Natural killer cell treated with Interleukin-12 subunit alpha and Interleukin-12 subunit beta and Interleukin-15 and Interleukin-18, amount 100 ng/mL, for 72 hours (primary cell): ENCODE measurements around the gene PTGES2. TPM values are rescaled to one million over a fixed set of nuclear protein-coding genes. Genes with fewer than 3 reads are reported as not detected.

ENCODE experiments used
- ATAC-seq, 2 donors: fragments of 150-1000 bp; cut with Tn5 transposase in 1 of 2; sonication (Bioruptor Pico), chemical (Tn5 transposase) in 1 of 2; 2 replicates each; pipeline ENCODE4 v1.10.0; 2021
- DNase-seq: peaks from one replicate; pipeline ENCODE4 v3.0.0; 2022; ENCODE audit warnings: low spot score
- H3K27ac Mint-ChIP-seq, 2 donors: 1 replicate in 1 of 2; 2 replicates in 1 of 2; pipeline ENCODE4 v1.8.0; 2022; ENCODE audit warnings: mixed read lengths in 2 of 2, mild to moderate bottlenecking in 1 of 2, moderate library complexity in 1 of 2
- H3K27me3 Mint-ChIP-seq, 2 donors: 1 replicate in 1 of 2; 2 replicates in 1 of 2; pipeline ENCODE4 v1.8.0; 2022; ENCODE audit warnings: mixed read lengths in 2 of 2
- H3K36me3 Mint-ChIP-seq: one replicate; pipeline ENCODE4 v1.8.0; 2022; ENCODE audit warnings: mixed read lengths
- H3K4me1 Mint-ChIP-seq, 2 donors: 1 replicate in 1 of 2; 2 replicates in 1 of 2; pipeline ENCODE4 v1.8.0; 2022; ENCODE audit warnings: low read depth in 2 of 2, mixed read lengths in 2 of 2, mild to moderate bottlenecking in 1 of 2
- H3K4me3 Mint-ChIP-seq: one replicate; pipeline ENCODE4 v1.8.0; 2022; ENCODE audit warnings: mixed read lengths
- H3K9me3 Mint-ChIP-seq: 2 replicates; pipeline ENCODE4 v1.8.0; 2022; ENCODE audit warnings: mixed read lengths
- total RNA-seq, 2 donors: library from RNA; stranded (reverse); gene quantifications; one replicate each; pipeline ENCODE4 v1.2.3, GENCODE V29; 2022

The PTGES2 gene
- total RNA-seq, 2 donors from 2014 or later, result 56.8 to 110 TPM

- H3K4me1 Mint-ChIP-seq, result peaks cover 0 to 24% of the 10 kb centered on the region in 2 donors
- peak overlapping the region in 1 of 2 donors; percentile 85 for H3K27ac Mint-ChIP-seq
- DNase-seq (no peak), ATAC-seq (no peak)
- no peaks in the 10 kb centered on the region for H3K36me3 Mint-ChIP-seq
- no peaks in the 10 kb centered on the region for H3K27me3 Mint-ChIP-seq
- H3K4me3 Mint-ChIP-seq, result no peak overlapping the region
- no peaks in the 10 kb centered on the region for H3K9me3 Mint-ChIP-seq
Measured at GRCh38 chr9:128102861-128103588, 24.5 kb downstream of the PTGES2 start.

- ATAC-seq (no peak), DNase-seq (no peak)
- no peak overlapping the region for H3K27ac Mint-ChIP-seq
- H3K36me3 Mint-ChIP-seq, result no peaks in the 10 kb centered on the region
- H3K4me1 Mint-ChIP-seq, result peaks cover 0 to 23% of the 10 kb centered on the region in 2 donors
- H3K27me3 Mint-ChIP-seq, result no peaks in the 10 kb centered on the region
- no peaks in the 10 kb centered on the region for H3K9me3 Mint-ChIP-seq
- no peak overlapping the region for H3K4me3 Mint-ChIP-seq
Measured at GRCh38 chr9:128102196-128102595, 25.3 kb downstream of the PTGES2 start.

- no peaks in the 10 kb centered on the region for H3K36me3 Mint-ChIP-seq
- no peaks in the 10 kb centered on the region for H3K27me3 Mint-ChIP-seq
- H3K9me3 Mint-ChIP-seq, result no peaks in the 10 kb centered on the region
- no peak overlapping the region for H3K27ac Mint-ChIP-seq
- H3K4me3 Mint-ChIP-seq, result no peak overlapping the region
- DNase-seq (no peak), ATAC-seq (no peak)
- H3K4me1 Mint-ChIP-seq, result peaks cover 4 to 23% of the 10 kb centered on the region in 2 donors
Measured at GRCh38 chr9:128101690-128102089, 25.8 kb downstream of the PTGES2 start.

GRCh38 chr9:128101231-128101661, 26.3 kb downstream of the PTGES2 start:
- no peak overlapping the region for H3K27ac Mint-ChIP-seq
- no peak overlapping the region for H3K4me3 Mint-ChIP-seq
- H3K4me1 Mint-ChIP-seq, result peaks cover 8 to 26% of the 10 kb centered on the region in 2 donors
- no peaks in the 10 kb centered on the region for H3K9me3 Mint-ChIP-seq
- no peak for ATAC-seq
- H3K36me3 Mint-ChIP-seq, result no peaks in the 10 kb centered on the region
- no peaks in the 10 kb centered on the region for H3K27me3 Mint-ChIP-seq
- no peak for DNase-seq

GRCh38 chr9:128100581-128100980, 26.9 kb downstream of the PTGES2 start:
- Mint-ChIP-seq H3K4me1 (peaks cover 8 to 26% of the 10 kb centered on the region in 2 donors), H3K9me3 (no peaks in the 10 kb centered on the region), H3K27ac (no peak overlapping the region), H3K27me3 (no peaks in the 10 kb centered on the region), H3K36me3 (no peaks in the 10 kb centered on the region), H3K4me3 (no peak overlapping the region)
- ATAC-seq, result no peak
- no peak for DNase-seq

GRCh38 chr9:128099932-128100491, 27.5 kb downstream of the PTGES2 start:
- Mint-ChIP-seq H3K4me1 (peaks cover 8 to 26% of the 10 kb centered on the region in 2 donors), H3K36me3 (no peaks in the 10 kb centered on the region), H3K27ac (peak overlapping the region in 1 of 2 donors; percentile 31), H3K9me3 (no peaks in the 10 kb centered on the region), H3K27me3 (no peaks in the 10 kb centered on the region), H3K4me3 (no peak overlapping the region)
- ATAC-seq, result no peak
- DNase-seq, result no peak

- H3K27ac Mint-ChIP-seq, result peak overlapping the region; percentile 31 to 64
- no peak overlapping the region for H3K4me3 Mint-ChIP-seq
Measured at GRCh38 chr9:128099231-128099931, 28.1 kb downstream of the PTGES2 start.

GRCh38 chr9:128098297-128099230, 29.0 kb downstream of the PTGES2 start:
- DNase-seq, result no peak
- H3K36me3 Mint-ChIP-seq, result no peaks in the 10 kb centered on the region
- peak; percentile 52 to 84 for ATAC-seq
- H3K4me3 Mint-ChIP-seq, result no peak overlapping the region
- no peaks in the 10 kb centered on the region for H3K27me3 Mint-ChIP-seq
- H3K4me1 Mint-ChIP-seq, result peaks cover 16 to 35% of the 10 kb centered on the region in 2 donors
- peak overlapping the region; percentile 31 to 64 for H3K27ac Mint-ChIP-seq
- H3K9me3 Mint-ChIP-seq, result no peaks in the 10 kb centered on the region

More at GRCh38 chr9:128099231-128099931, 28.1 kb downstream of the PTGES2 start:
- Mint-ChIP-seq H3K36me3 (no peaks in the 10 kb centered on the region), H3K27me3 (no peaks in the 10 kb centered on the region), H3K9me3 (no peaks in the 10 kb centered on the region), H3K4me1 (peaks cover 12 to 30% of the 10 kb centered on the region in 2 donors)
- ATAC-seq (no peak), DNase-seq (no peak)

- Mint-ChIP-seq H3K36me3 (no peaks in the 10 kb centered on the region), H3K9me3 (no peaks in the 10 kb centered on the region), H3K4me3 (no peak overlapping the region), H3K27ac (peak overlapping the region in 1 of 2 donors; percentile 64), H3K27me3 (no peaks in the 10 kb centered on the region), H3K4me1 (peaks cover 24 to 38% of the 10 kb centered on the region in 2 donors)
- DNase-seq (no peak), ATAC-seq (no peak)
Measured at GRCh38 chr9:128097543-128098296, 29.8 kb downstream of the PTGES2 start.

GRCh38 chr9:128096616-128097536, 30.7 kb downstream of the PTGES2 start:
- Mint-ChIP-seq H3K27me3 (no peaks in the 10 kb centered on the region), H3K9me3 (no peaks in the 10 kb centered on the region), H3K36me3 (no peaks in the 10 kb centered on the region), H3K4me1 (peaks cover 30 to 34% of the 10 kb centered on the region in 2 donors), H3K4me3 (no peak overlapping the region), H3K27ac (peak overlapping the region in 1 of 2 donors; percentile 73)
- no peak for DNase-seq
- ATAC-seq, result no peak

GRCh38 chr9:128094950-128095544, 32.5 kb downstream of the PTGES2 start:
- Mint-ChIP-seq H3K27me3 (no peaks in the 10 kb centered on the region), H3K4me1 (peaks cover 34 to 40% of the 10 kb centered on the region in 2 donors), H3K27ac (peak overlapping the region; percentile 68 to 86), H3K4me3 (no peak overlapping the region), H3K36me3 (no peaks in the 10 kb centered on the region), H3K9me3 (no peaks in the 10 kb centered on the region)
- no peak for DNase-seq
- no peak for ATAC-seq
